GM18511 (cell line): ENCODE measurements around the gene SLC6A2.
"Not testable (repeated sequence)": the region's sequence is repeated elsewhere in the genome, so short reads cannot be mapped to it uniquely, and the experiment has no call there.

Source experiments
- ATAC-seq: cut with Tn5 transposase; IDR thresholded peaks from one replicate; pipeline ENCODE4 v1.9.1; 2021; ENCODE audit warnings: mild to moderate bottlenecking, moderate library complexity; ENCODE audit not compliant: unreplicated experiment

Gene SLC6A2

GRCh38 chr16:55703003-55704001 is 47.5 kb downstream of the SLC6A2 start:
- no peak for ATAC-seq

GRCh38 chr16:55706739-55707384 is 51.1 kb downstream of the SLC6A2 start:
- ATAC-seq = no peak

- no peak for ATAC-seq
Measured at GRCh38 chr16:55709801-55710200, 54.0 kb downstream of the SLC6A2 start.

GRCh38 chr16:55710466-55710865 is 54.7 kb downstream of the SLC6A2 start:
- no peak for ATAC-seq

- peak; percentile 80 for ATAC-seq
Measured at GRCh38 chr16:55711959-55712876, 56.4 kb downstream of the SLC6A2 start.

GRCh38 chr16:55713103-55713502 is 57.3 kb downstream of the SLC6A2 start:
- no peak for ATAC-seq

GRCh38 chr16:55717326-55717725 is 61.5 kb downstream of the SLC6A2 start:
- no peak for ATAC-seq

GRCh38 chr16:55725055-55725777 is 69.4 kb downstream of the SLC6A2 start:
- ATAC-seq = no peak

- ATAC-seq = no peak
Measured at GRCh38 chr16:55728797-55729196, 73.0 kb downstream of the SLC6A2 start.

- ATAC-seq = no peak
Measured at GRCh38 chr16:55730115-55730514, 74.3 kb downstream of the SLC6A2 start.

GRCh38 chr16:55732496-55732895 is 76.7 kb downstream of the SLC6A2 start:
- ATAC-seq = no peak

GRCh38 chr16:55734665-55735064 is 78.9 kb downstream of the SLC6A2 start:
- ATAC-seq = no peak

GRCh38 chr16:55735120-55735781 is 79.5 kb downstream of the SLC6A2 start:
- no peak for ATAC-seq

- no peak for ATAC-seq
Measured at GRCh38 chr16:55736671-55737070, 80.9 kb downstream of the SLC6A2 start.

GRCh38 chr16:55737318-55737717 is 81.5 kb downstream of the SLC6A2 start:
- ATAC-seq = no peak

GRCh38 chr16:55737966-55738365 is 82.2 kb downstream of the SLC6A2 start:
- no peak for ATAC-seq

GRCh38 chr16:55746081-55746480 is 90.3 kb downstream of the SLC6A2 start:
- ATAC-seq = no peak

- no peak for ATAC-seq
Measured at GRCh38 chr16:55747785-55748184, 92.0 kb downstream of the SLC6A2 start.

- ATAC-seq = not testable (repeated sequence)
Measured at GRCh38 chr16:55752465-55753144, 96.8 kb downstream of the SLC6A2 start.
